ENCODE measurements around the gene PDC. TPM values are rescaled to one million over a fixed set of nuclear protein-coding genes. Genes with fewer than 3 reads are reported as not detected.

The PDC gene
- not detected in 2 replicates for total RNA-seq
- polyA plus RNA-seq (2012): not detected

DNA sequence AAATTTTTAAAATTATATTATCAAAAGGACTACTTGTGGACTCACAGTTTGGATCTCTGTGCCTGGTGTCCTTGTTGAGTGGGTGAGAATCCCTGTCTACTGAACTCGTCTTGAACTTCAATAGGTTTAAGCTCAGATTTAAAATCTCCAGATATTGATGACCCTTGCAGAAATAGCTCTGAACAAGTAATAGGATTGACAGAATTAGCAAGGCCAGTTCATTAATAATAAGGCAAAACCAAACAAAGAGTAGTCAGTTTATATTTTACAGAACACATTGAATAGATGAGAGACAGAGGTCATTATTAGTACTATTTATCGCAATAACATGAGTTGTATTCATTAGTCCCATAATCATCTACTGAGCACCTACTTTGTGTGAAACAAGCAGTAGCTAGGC is at the start of gene PDC:
PDC (minus strand) TSS at position 101 of the 400 bp plus-strand sequence. CDS start 11,655 bp downstream, outside the sequence.
- DNase-seq (ENCODE audit: low read depth): no peak

DNA sequence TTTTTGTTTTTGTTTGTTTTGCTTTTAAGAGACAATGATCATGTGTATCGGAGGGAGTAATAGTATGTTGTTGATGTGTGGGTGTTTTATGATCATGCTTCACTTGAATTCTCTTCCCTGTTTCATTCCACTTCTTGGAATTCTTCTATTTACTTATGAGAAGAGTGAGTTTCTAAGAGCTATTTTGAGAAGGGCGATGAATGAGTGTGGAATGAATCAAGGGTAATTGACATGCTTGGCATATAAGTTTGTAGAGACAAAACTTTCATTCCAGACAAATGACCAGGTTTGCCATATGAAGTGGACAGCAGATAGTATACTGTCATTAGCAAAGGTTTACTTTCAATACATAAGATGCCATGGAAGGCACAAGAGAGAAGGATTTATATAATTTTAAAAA is 42.3 kb upstream of the PDC start:
- DNase-seq (ENCODE audit: low read depth): no peak

DNA sequence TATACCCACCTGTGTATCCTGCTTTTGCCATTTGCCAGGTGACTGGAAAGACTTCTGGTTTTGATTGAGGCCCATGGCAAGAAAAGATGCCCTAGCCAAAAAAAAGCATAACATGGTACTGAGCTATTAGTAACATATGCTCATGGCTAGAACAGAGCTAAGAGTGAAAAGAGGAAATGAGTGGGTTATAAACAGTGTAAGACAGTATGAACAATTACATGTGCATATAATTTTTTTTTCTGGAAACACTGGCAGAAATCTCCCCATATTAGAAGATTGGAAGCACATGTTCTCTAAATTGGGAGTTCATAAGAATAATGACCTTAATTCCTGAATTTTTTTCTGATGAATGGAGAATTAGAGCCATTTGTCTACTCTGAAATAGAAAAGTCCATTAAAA is 41.2 kb upstream of the PDC start:
- DNase-seq (ENCODE audit: low read depth): no peak

DNA sequence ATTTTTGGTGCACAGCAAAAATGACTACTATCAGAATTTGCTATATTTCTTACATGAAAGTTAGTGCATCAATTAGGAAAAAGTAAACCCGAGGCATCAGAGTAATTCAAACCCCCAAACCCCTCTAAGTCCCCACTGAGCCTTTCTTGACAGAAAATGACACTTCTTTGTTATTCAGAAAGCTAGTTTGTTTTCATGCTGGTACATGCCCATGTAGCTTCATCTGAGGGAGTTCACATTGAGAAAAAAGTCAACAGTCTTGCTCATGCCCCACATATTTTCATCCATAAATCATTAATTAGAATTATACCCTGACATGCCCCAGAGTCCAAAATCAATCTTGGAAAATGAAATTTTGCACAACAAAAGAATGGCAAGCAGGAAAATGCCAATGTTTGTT is 39.9 kb upstream of the PDC start:
- DNase-seq (ENCODE audit: low read depth): no peak

DNA sequence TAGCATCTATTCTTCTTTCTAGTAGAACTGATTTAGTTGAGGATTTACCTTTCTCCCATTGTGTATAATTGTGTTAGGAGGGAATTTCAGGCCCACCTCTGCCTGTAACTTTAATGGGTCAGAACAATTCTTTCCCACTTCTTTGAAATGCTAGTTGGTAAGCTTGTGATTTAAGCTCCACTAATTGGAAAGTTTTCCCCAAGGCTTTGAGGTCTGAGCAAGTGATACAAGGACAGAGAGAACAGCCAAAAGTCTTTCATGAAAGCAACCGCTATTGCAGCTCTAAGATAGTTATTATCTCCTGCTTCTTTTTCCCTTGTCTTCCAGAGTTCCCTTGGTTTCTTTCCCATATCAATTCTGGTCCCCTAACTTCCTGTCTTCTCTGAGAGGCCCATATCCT is 38.7 kb upstream of the PDC start:
- no peak for DNase-seq (ENCODE audit: low read depth)

DNA sequence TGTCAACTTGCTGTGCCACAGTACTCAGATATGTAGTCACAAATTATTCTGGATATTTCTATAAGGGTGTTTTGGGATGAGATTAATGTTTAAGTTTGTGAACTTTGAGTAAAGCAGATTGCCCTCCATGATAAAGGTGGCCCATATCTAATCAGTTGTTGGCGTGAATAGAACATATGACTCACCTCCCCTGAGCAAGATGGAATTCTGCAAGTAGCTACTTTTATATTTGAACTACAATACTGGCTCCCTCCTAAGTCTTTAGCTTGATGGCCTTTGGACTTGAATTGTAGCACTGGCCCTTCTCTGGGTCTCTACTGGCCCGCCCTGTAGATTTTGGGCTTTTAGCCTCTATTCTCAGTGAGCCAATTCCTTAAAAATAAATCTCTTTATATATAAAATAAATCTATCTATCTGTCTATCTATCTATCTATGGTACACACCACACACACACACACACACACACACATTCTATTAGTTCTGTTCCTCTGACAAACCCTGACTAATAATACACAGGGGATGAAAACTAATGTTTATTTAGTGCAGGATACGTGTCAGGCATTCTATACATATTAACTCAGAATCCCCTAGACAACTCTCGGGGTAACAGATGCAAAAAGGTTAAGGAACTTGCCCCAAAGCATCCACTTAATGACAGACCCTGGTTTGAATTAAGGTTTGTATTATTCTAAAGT is 37.9 kb upstream of the PDC start:
- no peak for DNase-seq (ENCODE audit: low read depth)

DNA sequence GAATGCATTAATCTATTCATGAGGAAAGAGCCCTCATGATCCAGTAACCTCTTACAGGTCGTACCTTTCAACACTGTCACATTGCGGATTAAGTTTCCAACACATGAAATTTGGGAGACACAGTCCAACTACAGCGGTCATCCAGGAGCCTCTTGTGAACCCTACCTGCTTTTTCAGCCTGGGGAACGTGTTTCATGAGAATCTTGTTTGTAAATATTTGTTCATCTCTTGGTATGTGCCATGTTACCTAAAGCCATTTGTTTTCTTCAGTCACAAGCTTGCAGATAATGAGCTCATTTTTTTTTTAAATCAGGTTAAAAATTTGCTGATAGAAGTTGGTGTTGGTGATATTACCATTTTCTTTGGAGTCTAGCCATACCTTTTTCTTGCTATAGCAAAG is 37.2 kb upstream of the PDC start:
- DNase-seq (ENCODE audit: low read depth): no peak

DNA sequence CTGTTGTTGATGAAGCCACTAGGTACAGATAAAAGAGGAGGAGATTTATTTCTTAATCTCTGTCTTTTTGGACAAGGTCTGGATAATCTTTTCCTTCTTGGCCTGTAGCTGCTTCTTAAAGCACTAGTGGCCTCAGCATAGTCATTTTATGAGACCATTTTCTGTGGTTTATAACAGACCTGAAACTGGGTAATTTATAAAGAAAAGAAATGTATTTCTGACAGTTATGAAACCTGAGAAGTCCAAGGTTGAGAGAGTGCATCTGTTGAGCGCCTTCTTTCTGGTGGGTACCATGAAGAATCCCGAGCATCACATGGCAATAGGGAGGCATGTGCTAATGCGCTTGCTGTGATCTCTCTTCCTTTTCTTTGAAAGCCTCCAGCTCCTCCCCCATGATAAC is 36.7 kb upstream of the PDC start:
- no peak for DNase-seq (ENCODE audit: low read depth)

DNA sequence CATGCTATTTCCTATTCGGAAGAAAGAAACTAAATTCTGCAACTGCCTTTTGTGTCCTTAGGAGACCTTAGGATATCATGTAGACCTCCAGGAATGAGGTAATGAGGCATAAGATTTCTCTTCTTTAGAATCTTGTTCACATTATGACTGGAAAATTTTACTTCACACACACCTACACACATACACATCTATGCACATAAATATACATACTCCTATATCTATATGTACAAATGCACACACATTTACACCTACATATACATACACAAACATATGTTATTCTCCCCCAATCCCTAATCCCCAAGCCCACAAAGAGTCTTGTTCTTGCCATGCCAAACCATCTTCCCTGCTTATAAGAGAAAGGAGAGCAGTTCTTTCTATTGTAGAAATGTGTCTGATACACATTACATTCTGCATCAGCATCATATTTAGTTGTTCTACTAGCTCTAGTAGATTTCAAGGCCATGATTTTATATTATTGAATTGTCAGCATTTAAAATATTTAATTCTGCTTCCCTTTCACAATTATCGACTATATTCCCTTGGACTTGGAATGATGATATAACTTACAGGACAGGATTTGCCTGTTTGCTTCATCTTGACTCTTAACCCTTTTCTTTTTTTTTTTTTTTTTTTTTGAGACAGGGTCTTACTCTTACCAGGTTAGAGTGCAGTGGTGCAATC is 35.4 kb upstream of the PDC start:
- DNase-seq (ENCODE audit: low read depth): no peak

DNA sequence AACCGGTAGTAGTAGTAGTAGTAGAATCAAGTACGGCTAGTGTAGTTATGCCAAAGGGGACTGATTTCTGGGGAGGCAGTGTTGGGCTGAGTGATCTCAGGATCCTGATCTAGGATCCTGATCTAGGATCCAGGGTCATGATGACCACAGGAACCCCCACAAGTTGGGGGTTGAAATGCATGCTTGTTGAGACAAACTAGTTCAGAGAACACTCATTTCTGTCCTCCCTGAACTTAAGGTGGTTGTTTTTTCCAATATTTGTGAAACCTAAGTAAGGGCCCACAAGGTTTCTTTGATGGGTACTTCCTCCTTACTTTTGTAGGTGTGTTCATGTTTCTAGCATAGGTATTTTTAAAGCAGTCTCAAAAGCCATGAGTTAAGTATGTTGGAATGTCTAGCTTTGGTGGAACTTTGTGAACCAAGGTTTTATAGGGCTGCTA is 33.9 kb upstream of the PDC start:
- no peak for DNase-seq (ENCODE audit: low read depth)

DNA sequence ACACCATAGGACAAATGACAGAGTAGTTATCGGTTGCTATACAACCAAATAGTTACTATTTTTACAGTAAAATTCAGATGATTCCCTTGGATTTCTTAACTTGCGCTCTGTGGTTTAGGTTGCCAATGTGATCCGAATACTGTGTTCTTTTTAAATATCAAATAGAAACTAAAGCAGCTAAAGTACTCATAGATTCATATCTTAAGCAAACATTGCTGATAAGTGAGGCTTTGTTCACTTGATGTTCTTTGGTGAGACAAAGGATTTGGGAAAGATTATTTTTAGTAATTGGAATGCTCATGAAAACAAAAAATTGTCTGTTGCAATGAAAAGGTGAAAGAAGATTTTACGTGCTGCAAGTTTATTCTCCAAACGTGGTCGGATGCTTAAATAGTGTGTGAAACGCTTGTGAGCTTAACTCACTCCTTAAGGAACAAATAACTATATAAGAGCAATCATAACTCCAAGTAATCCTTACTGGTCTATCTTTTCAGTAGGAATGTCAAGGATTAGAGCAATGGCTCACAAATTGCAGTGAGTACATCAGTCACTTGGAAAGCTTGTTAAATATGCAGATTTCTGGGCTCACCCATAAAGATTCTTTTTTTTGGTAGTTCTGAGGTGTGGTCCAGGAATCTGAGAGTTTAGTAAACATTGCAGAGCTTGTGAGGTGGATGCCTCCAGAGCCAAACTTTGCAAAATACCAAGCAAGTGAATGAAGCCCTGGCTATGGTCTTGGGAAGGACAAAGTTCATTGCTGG is 31.8 kb upstream of the PDC start:
- DNase-seq (ENCODE audit: low read depth): no peak

DNA sequence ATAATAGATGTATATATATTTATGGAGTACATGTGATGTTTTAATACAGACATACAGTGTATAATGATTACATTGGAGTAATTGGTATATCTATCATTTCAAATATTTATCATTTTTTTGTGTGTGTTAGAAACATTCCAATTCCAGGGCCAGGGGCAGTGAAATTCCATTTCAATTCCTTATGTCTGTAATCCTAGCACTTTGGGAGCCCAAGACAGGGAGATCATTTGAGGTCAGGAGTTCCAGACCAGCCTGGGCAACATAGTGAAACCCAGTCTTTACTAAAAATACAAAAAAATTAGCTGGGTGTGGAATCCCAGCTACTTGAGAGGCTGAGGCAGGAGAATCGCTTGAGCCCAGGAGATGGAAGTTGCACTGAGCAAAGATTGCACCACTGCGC is 30.4 kb upstream of the PDC start:
- no peak for DNase-seq (ENCODE audit: low read depth)

DNA sequence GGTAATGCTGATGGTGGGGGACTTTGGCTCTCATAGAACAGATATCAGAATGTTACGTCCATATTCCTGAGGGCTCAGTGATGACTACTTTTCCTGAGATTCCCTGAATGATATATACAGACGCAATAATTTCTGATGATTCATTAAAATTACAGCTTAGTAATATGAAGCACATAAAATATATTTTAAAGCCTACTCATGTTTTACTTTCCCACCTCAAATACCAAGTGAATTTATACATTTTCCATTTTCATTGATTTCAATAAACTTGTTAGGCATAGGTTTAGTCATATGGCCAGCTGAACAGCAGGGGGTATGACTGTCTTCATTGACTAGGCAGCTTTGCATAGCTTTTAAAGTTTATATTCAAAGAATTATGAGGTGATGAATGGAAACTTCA is 26.2 kb upstream of the PDC start:
- no peak for DNase-seq (ENCODE audit: low read depth)

DNA sequence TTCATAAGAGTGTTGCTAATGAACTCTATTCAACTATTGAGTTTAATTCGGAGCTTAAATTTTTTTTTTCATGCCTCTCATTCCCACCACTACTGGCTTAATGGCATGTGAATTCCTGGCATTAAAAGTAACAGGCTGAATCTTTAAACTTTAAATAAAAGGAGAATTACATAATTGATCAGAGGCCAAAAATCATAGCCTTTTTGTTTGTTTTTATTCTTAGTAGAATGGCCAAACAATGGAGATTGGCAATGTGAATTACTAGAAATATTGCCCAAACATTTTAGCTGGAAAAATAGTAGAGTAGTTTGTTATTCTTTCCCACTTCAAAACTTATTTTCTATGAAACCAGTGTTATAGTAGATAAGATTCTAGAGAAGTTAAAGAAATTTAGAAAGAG is 25.1 kb upstream of the PDC start:
- DNase-seq (ENCODE audit: low read depth): no peak

DNA sequence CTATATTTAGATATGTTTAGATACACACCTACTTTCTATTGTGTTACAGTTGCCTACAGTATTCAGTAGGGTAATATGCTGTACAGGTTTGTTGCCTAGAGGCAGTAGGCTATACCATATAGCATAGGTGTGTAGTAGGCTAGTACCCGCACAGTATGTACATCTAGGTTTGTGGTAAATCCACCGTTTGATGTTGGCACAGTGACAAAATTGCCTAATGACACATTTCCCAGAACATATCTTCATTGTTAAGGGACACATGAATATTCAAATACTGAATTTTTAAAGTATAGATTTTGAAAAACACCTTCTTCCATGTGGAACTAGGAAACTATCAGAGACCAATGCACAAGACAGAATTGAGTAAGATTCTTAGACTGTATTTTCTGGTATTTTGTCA is 22.6 kb upstream of the PDC start:
- DNase-seq (ENCODE audit: low read depth): no peak

DNA sequence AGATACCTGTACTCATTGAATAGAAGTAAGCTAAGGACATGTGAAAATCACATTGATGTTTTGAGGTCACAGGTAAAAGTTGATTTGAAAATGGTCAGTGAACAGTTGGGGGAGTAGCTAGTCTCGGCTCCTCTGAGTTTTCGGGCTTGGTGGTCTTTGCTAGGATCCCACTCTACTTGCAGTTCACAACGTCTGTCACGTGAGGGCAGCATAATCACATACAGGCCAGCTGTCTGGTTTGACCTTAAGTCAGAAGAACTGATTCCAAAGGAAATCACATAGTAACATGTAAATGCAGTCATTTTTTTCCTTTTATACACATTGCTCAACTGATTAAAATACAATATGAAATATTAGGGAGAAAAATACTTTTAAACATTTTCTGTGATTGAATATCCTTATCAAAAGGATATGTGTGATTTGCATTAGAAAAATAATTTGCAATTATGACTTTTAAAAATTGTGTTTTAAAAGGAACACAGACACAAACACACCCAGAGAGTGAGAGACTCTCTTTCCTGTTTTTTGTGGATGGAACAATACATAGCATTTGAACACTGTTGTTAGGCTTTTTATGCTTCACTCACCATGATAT is 21.8 kb upstream of the PDC start:
- DNase-seq (ENCODE audit: low read depth): peak; percentile 61

DNA sequence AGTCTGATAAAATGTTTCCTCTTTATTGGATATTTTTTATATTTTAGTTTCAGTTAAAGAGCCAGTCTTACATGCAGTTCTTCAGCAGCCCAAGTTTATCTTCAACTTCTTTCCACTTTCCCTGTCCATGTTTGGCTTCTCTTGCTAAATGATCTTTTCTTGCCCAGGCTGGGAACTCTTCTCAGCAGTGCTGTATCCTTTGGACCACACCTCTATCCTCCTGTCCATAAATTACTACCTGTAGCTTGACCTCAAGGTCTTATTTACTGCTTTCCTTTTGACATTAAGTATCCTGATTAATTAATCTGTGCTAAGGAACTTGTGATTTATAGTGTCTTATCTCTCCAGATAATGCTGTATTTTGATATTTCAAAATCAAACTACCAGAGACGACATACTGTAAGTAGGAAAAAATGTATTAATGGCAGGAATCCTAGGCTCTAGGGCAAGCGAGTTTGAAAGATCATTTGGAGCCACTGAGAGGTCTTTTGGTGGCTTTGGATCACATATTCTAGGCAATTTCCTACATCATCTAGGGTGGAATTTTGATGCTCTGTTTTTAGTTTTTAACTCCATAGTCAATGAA is 20.5 kb upstream of the PDC start:
- DNase-seq (ENCODE audit: low read depth): no peak

DNA sequence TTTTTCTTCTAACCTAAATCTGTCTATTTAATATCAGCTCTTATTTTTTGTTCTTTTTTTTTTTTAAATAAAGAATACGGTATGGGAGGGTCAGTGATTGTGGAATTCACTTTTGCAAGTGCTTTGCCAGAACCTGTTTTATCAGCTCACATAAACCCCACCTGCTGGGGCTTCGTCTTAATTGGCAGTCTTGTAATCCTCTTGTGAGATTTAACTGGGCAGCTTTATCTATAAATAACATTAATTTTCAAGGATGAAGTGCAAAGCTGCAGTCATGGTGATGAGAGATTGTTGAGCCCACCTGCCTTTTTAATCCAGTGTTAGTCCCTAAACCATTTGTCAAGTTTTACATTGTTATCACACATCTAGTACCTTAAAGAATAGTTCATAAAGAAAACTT is 18.2 kb upstream of the PDC start:
- DNase-seq (ENCODE audit: low read depth): no peak

DNA sequence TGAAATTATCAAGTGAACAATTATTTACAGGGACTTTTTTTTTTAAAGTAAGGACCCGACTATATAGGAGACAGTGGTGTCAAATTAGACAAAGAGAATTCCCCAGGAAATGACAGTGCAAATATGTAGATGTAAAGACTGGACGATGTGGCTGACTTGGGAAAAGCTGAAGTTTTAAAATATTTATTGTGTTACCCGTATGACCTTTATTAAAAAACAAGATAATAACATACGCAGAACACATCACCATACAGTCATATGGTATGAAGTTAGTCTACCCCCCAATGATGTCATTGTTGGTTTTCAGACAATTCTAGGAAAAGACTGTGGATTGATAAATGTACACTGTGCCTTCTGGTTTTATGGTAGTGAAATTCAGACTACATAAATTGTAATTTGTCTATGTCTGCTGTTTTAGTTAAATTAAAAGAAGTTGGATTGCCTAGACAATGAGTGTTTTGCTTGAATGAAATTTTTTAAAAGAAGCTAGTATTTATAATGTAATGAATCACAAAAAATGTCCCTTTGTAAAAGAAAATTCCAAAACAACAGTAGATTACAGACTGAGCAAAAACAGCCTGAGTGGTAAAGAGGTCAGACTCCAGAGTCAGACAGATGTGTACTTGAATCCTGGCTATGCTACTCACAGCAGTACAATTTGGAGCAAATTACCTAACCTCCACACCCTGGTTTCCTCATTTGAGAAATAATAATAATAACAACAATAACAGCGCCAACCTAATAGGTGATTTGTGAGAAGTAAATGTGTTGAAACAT is 15.5 kb upstream of the PDC start:
- no peak for DNase-seq (ENCODE audit: low read depth)

DNA sequence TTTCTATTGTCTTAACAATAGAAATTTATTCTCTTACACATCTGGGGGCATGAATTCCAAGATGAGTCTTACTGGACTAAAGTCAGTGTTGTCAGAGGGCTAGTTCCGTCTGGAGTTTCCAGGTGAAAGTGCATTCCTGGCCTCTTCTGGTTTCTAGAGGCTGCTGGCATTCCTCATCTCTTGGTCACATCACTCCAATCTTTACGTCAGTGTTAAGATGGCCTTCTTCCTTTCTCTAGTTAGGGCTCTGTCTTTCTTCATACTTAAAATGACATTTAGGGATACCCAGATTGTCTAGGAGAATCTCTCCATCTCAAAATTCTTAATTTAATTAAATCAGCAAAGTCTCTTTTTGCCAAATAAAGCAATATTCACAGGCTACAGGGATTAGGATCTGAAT is 13.3 kb upstream of the PDC start:
- DNase-seq (ENCODE audit: low read depth): no peak

DNA sequence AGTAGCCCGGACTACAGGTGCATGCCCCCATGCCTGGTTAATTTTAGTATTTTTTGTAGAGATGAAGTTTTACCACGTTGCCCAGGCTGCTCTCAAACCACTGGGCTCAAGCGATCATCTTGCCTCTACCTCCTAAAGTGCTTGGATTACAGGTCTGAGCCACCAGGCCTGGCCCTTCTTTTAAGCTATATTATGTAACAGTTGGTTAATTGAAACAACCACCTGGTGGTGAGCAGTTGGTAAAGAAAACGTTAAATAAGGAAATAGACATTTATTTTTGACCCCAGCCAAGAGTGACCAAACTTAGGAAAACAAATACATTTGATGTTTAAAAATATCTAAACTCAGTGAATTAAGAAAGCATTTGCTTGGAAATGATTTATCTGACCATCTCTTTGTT is 12.1 kb upstream of the PDC start:
- DNase-seq (ENCODE audit: low read depth): no peak
